Measurements from ENCODE around the gene PRR3. TPM values are rescaled to one million over a fixed set of nuclear protein-coding genes. Genes with fewer than 3 reads are reported as not detected.
"Not testable (repeated sequence)": the region's sequence is repeated elsewhere in the genome, so short reads cannot be mapped to it uniquely, and the experiment has no call there.

PRR3 gene
- total RNA-seq, 1 donor from 2014 or later, result 13.7 TPM

DNA sequence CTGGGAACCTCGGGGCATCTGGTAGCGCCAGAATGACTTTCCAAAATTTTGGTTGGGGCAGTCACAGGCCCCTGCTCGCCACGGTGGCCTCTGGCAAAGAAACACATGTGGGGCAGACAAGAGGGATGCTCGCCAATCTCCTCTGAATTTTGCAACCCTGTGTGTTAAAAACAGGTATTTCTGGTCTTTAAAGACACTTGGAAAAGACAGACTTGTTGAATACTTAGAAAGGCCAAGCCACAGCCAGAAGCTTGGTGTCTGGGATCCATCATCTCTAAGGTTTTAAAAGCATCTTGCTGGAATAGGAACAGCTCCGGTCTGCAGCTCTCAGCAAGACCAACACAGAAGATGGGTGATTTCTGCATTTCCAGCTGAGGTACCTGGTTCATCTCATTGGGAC lies 36.6 kb upstream of the PRR3 start:
- H3K4me3 Mint-ChIP-seq, result no peak overlapping the region
- Histone ChIP-seq H4K20me1 (ENCODE audit: low read depth) (no peaks in the 10 kb centered on the region), H3K4me3 (no peak overlapping the region), H3K4me1 (no peaks in the 10 kb centered on the region), H3K79me2 (ENCODE audit: low read depth) (no peaks in the 10 kb centered on the region), H3K9ac (no peak overlapping the region), H3K27me3 (peaks cover 34% of the 10 kb centered on the region), H2AFZ (replicated peaks) (no peak overlapping the region), H3F3A (ENCODE audit: low read depth) (peaks cover 13% of the 10 kb centered on the region), H3K36me3 (no peaks in the 10 kb centered on the region), H3K27ac (no peak overlapping the region), H3K4me2 (no peak overlapping the region), H3K9me3 (ENCODE audit: low read depth) (no peaks in the 10 kb centered on the region)
- DNase-seq (ENCODE audit: low spot score), result no peak
- TF ChIP-seq EZH2 (IDR thresholded peaks at IDR 0.05), result no peak
- no peak for TF ChIP-seq EZH2phosphoT487 (IDR thresholded peaks at IDR 0.05)
- TF ChIP-seq, protein P1, sequence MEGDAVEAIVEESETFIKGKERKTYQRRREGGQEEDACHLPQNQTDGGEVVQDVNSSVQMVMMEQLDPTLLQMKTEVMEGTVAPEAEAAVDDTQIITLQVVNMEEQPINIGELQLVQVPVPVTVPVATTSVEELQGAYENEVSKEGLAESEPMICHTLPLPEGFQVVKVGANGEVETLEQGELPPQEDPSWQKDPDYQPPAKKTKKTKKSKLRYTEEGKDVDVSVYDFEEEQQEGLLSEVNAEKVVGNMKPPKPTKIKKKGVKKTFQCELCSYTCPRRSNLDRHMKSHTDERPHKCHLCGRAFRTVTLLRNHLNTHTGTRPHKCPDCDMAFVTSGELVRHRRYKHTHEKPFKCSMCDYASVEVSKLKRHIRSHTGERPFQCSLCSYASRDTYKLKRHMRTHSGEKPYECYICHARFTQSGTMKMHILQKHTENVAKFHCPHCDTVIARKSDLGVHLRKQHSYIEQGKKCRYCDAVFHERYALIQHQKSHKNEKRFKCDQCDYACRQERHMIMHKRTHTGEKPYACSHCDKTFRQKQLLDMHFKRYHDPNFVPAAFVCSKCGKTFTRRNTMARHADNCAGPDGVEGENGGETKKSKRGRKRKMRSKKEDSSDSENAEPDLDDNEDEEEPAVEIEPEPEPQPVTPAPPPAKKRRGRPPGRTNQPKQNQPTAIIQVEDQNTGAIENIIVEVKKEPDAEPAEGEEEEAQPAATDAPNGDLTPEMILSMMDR (IDR thresholded peaks at IDR 0.05), result no peak
- peaks cover 12% of the 10 kb centered on the region for H3K27me3 Mint-ChIP-seq (ENCODE audit: insufficient read depth, low read depth)
- H3K27ac Mint-ChIP-seq, result no peak overlapping the region
- H3K36me3 Mint-ChIP-seq, result no peaks in the 10 kb centered on the region
- no peaks in the 10 kb centered on the region for H3K4me1 Mint-ChIP-seq
- peaks cover 7% of the 10 kb centered on the region for H3K9me3 Mint-ChIP-seq

DNA sequence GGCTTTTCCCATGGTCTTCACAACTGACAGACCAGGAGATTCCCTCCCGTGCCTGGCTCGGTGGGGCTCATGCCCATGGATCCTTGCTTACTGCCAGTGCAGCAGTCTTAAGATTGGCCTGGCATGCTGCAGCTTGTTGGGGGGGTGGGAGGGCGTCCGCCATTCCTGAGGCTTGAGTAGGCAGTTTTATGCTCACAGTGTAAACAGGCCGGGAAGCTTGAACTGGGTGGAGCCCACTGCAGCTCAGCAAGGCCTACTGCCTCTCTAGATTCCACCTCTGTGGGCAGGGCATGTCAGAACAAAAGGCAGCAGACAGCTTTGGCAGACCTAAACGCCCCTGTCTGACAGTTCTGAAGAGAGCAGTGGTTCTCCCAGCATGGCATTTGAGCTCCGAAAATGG lies 36.0 kb upstream of the PRR3 start:
- DNase-seq (ENCODE audit: low spot score); H2AFZ ChIP-seq (replicated peaks); H3K9ac ChIP-seq; H3K4me2 ChIP-seq; H3K9me3 Mint-ChIP-seq; H3K9me3 ChIP-seq (ENCODE audit: low read depth); H3F3A ChIP-seq (ENCODE audit: low read depth); H3K4me1 ChIP-seq; H3K36me3 Mint-ChIP-seq; H3K4me3 ChIP-seq; H3K4me1 Mint-ChIP-seq; H4K20me1 ChIP-seq (ENCODE audit: low read depth); H3K27ac Mint-ChIP-seq; H3K79me2 ChIP-seq (ENCODE audit: low read depth); H3K36me3 ChIP-seq; H3K27ac ChIP-seq; H3K4me3 Mint-ChIP-seq: not testable (repeated sequence)
- H3K27me3 Mint-ChIP-seq (ENCODE audit: insufficient read depth, low read depth), result peaks cover 12% of the 10 kb centered on the region
- peaks cover 35% of the 10 kb centered on the region for H3K27me3 ChIP-seq

DNA sequence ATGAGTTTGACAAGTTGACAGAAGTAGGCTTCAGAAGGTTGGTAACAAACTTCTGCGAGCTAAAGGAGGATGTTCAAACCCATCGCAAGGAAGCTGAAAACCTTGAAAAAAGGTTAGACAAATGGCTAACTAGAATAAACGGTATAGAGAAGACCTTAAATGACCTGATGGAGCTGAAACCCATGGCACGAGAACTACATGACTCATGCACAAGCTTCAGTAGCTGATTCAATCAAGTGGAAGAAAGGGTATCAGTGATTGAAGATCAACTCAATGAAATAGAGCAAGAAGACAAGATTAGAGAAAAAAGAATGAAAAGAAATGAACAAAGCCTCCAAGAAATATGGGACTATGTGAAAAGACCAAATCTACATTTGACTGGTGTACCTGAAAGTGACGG lies 35.1 kb upstream of the PRR3 start:
- not testable (repeated sequence) for H3K79me2 ChIP-seq (ENCODE audit: low read depth); H3K36me3 Mint-ChIP-seq; H3K27ac ChIP-seq; H2AFZ ChIP-seq (replicated peaks); H3K4me2 ChIP-seq; H3K4me1 Mint-ChIP-seq; DNase-seq (ENCODE audit: low spot score); H3K27ac Mint-ChIP-seq; H3K4me1 ChIP-seq; H4K20me1 ChIP-seq (ENCODE audit: low read depth); H3K4me3 Mint-ChIP-seq; H3K36me3 ChIP-seq; H3F3A ChIP-seq (ENCODE audit: low read depth); H3K9me3 Mint-ChIP-seq; H3K9ac ChIP-seq; H3K27me3 Mint-ChIP-seq (ENCODE audit: insufficient read depth, low read depth); H3K9me3 ChIP-seq (ENCODE audit: low read depth); H3K4me3 ChIP-seq
- peaks cover 35% of the 10 kb centered on the region for H3K27me3 ChIP-seq

DNA sequence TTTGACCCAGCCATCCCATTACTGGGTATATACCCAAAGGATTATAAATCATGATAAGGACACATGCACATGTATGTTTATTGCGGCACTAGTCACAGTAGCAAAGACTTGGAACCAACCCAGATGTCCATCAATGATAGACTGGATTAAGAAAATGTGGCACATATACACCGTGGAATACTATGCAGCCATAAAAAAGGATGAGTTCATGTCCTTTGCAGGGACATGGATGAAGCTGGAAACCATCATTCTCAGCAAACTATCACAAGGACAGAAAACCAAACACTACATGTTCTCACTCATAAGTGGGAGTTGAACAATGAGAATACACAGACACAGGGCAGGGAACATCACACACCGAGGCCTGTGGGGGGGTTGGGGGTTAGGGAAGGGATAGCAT lies 30.7 kb upstream of the PRR3 start:
- not testable (repeated sequence) for H3K27ac ChIP-seq; H3F3A ChIP-seq (ENCODE audit: low read depth); H3K4me2 ChIP-seq; H3K27me3 Mint-ChIP-seq (ENCODE audit: insufficient read depth, low read depth); H3K4me1 ChIP-seq; DNase-seq (ENCODE audit: low spot score); H3K9me3 ChIP-seq (ENCODE audit: low read depth); H3K9me3 Mint-ChIP-seq; H3K36me3 ChIP-seq; H3K4me1 Mint-ChIP-seq; H3K4me3 ChIP-seq; H3K4me3 Mint-ChIP-seq; H3K9ac ChIP-seq; H3K27ac Mint-ChIP-seq; H3K79me2 ChIP-seq (ENCODE audit: low read depth); H3K36me3 Mint-ChIP-seq; H4K20me1 ChIP-seq (ENCODE audit: low read depth); H2AFZ ChIP-seq (replicated peaks)
- peaks cover 35% of the 10 kb centered on the region for H3K27me3 ChIP-seq

DNA sequence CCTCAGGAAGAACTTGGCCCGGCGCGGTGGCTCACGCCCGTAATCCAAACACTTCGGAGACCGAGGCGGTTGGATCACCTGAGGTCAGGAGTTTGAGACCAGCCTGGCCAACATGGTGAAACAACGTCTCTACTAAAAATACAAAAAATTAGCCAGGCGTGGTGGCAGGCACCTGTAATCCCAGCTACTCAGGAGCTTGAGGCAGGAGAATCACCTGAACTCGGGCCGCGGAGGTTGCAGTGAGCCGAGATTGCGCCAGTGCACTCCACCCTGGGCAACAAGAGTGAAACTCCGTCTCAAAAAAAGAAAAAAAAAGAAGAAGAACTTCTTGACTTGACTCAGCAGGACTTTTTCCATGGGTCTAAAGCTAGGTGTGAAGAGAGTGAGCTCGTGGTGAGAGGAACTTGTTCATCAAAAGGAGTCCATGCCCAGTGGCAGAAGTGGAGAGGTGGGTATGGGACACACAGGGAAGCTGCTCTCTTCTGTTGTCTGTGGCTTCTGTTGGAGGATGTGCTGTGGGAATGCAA lies 27.7 kb upstream of the PRR3 start:
- H3K36me3 Mint-ChIP-seq; H3K79me2 ChIP-seq (ENCODE audit: low read depth); DNase-seq (ENCODE audit: low spot score); H3K36me3 ChIP-seq; H3K9me3 Mint-ChIP-seq; H3K9ac ChIP-seq; H3K27me3 ChIP-seq; H4K20me1 ChIP-seq (ENCODE audit: low read depth); H3K4me1 ChIP-seq; H3K27me3 Mint-ChIP-seq (ENCODE audit: insufficient read depth, low read depth); H3F3A ChIP-seq (ENCODE audit: low read depth); H3K4me3 ChIP-seq; H3K4me2 ChIP-seq; H3K27ac ChIP-seq; H3K4me3 Mint-ChIP-seq; H3K9me3 ChIP-seq (ENCODE audit: low read depth); H3K4me1 Mint-ChIP-seq; H3K27ac Mint-ChIP-seq; H2AFZ ChIP-seq (replicated peaks): not testable (repeated sequence)

All from neural progenitor cell (in vitro differentiated cells).